SK-N-SH (cell line): Measurements from ENCODE around the gene CDH13.

Experiments
- CTCF ChIP-seq: fragments of 200-600 bp; sonication (generic); IDR thresholded peaks from 2 replicates; pipeline ENCODE4 v1.6.1; 2017; ENCODE audit warnings: antibody characterized with exemption, mild to moderate bottlenecking, moderate library complexity
- EP300 ChIP-seq, 2 experiments: IDR thresholded peaks; 2 replicates each; pipeline versions ENCODE4 v1.4.0 to v1.6.1; 2012; ENCODE audit warnings: borderline replicate concordance in 1 of 2, low read depth in 1 of 2, low read length in 1 of 2
- POLR2AphosphoS5 ChIP-seq: IDR thresholded peaks from 2 replicates; pipeline ENCODE4 v1.6.1; 2012; ENCODE audit warnings: low read depth, low read length
- RAD21 ChIP-seq: IDR thresholded peaks from 2 replicates; pipeline ENCODE4 v1.6.1; 2012; ENCODE audit warnings: mild to moderate bottlenecking, low read length
- SIN3A ChIP-seq: IDR thresholded peaks from 2 replicates; pipeline ENCODE4 v1.6.1; 2012; ENCODE audit warnings: low read depth, mild to moderate bottlenecking, low read length, moderate library complexity, borderline replicate concordance
- YY1 ChIP-seq: IDR thresholded peaks from 2 replicates; pipeline ENCODE4 v1.4.0; 2012; ENCODE audit warnings: low read depth, mild to moderate bottlenecking
- TF ChIP-seq, protein P1 (sequence below): IDR thresholded peaks from 2 replicates; pipeline ENCODE4 v1.6.1; 2012; ENCODE audit warnings: mild to moderate bottlenecking, low read depth, low read length, moderate library complexity

GRCh38 chr16:83138976-83139690 is 512.4 kb downstream of the CDH13 start:
- TF ChIP-seq CTCF (no peak), YY1 (no peak), SIN3A (no peak), EP300 (IDR thresholded peaks at IDR 0.05; ENCODE audit: borderline replicate concordance in 1 of 2, low read depth in 1 of 2, low read length in 1 of 2) (no peak), RAD21 (no peak), POLR2AphosphoS5 (no peak)
- TF ChIP-seq, protein P1, sequence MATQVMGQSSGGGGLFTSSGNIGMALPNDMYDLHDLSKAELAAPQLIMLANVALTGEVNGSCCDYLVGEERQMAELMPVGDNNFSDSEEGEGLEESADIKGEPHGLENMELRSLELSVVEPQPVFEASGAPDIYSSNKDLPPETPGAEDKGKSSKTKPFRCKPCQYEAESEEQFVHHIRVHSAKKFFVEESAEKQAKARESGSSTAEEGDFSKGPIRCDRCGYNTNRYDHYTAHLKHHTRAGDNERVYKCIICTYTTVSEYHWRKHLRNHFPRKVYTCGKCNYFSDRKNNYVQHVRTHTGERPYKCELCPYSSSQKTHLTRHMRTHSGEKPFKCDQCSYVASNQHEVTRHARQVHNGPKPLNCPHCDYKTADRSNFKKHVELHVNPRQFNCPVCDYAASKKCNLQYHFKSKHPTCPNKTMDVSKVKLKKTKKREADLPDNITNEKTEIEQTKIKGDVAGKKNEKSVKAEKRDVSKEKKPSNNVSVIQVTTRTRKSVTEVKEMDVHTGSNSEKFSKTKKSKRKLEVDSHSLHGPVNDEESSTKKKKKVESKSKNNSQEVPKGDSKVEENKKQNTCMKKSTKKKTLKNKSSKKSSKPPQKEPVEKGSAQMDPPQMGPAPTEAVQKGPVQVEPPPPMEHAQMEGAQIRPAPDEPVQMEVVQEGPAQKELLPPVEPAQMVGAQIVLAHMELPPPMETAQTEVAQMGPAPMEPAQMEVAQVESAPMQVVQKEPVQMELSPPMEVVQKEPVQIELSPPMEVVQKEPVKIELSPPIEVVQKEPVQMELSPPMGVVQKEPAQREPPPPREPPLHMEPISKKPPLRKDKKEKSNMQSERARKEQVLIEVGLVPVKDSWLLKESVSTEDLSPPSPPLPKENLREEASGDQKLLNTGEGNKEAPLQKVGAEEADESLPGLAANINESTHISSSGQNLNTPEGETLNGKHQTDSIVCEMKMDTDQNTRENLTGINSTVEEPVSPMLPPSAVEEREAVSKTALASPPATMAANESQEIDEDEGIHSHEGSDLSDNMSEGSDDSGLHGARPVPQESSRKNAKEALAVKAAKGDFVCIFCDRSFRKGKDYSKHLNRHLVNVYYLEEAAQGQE = no peak
